ENCODE data around the gene HCN3. TPM values are rescaled to one million over a fixed set of nuclear protein-coding genes. Genes with fewer than 3 reads are reported as not detected.

Gene HCN3
- total RNA-seq, 1 experiment from 2014 or later: 5.4 TPM

- Mint-ChIP-seq H3K4me3 (no peak overlapping the region), H3K36me3 (ENCODE audit: insufficient read depth in 1 of 3, low read depth in 3 of 3) (peaks cover 70 to 90% (median 86%) of the 10 kb centered on the region in 3 experiments; a peak in 6 of 7 replicates), H3K27me3 (ENCODE audit: low read depth) (no peaks in the 10 kb centered on the region), H3K9me3 (no peaks in the 10 kb centered on the region), H3K4me1 (peaks cover 4 to 15% of the 10 kb centered on the region in 2 experiments), H3K27ac (no peak overlapping the region)
- Histone ChIP-seq H3T11ph (ENCODE audit: low read length) (no peak overlapping the region), H2BK15ac (ENCODE audit: low read depth, low read length) (no peak overlapping the region), H4K5ac (ENCODE audit: insufficient read length, low read depth, low read length) (no peak overlapping the region), H3K56ac (ENCODE audit: insufficient read length, low read depth, low read length) (no peak overlapping the region), H3K4me1 (ENCODE audit: insufficient read depth, low read length) (peaks cover 4% of the 10 kb centered on the region), H4K20me1 (ENCODE audit: control insufficient read depth, insufficient read depth, insufficient read length) (no peaks in the 10 kb centered on the region), H3K4me2 (ENCODE audit: insufficient read depth, insufficient read length, low read length) (no peak overlapping the region), H3K18ac (ENCODE audit: insufficient read length, low read depth, low read length) (no peak overlapping the region), H3K23me2 (ENCODE audit: insufficient read length, low read depth, low read length, poor library complexity, severe bottlenecking) (peaks cover 6% of the 10 kb centered on the region), H3K27ac (ENCODE audit: insufficient read length, low read depth, low read length) (no peak overlapping the region), H3K9ac (ENCODE audit: extremely low read depth, insufficient read length, low read length) (no peak overlapping the region), H4K8ac (replicated peaks; ENCODE audit: insufficient read length, low read depth, low read length) (no peak overlapping the region), H3K79me1 (ENCODE audit: insufficient read depth, low read depth, low read length, poor library complexity, severe bottlenecking) (peaks cover 4% of the 10 kb centered on the region), H4K91ac (ENCODE audit: insufficient read length, low read depth, low read length) (no peak overlapping the region), H3K27me3 (ENCODE audit: insufficient read depth, low read length) (no peaks in the 10 kb centered on the region), H2BK120ac (ENCODE audit: low read depth, low read length, poor library complexity, severe bottlenecking) (no peak overlapping the region), H3K79me2 (ENCODE audit: insufficient read depth, low read length) (peaks cover 11% of the 10 kb centered on the region), H3K14ac (ENCODE audit: insufficient read depth, low read length) (no peak overlapping the region), H2BK5ac (ENCODE audit: insufficient read length, low read length) (no peak overlapping the region), H3K23ac (ENCODE audit: insufficient read length, low read depth, low read length) (no peak overlapping the region), H3K9me3 (ENCODE audit: control insufficient read depth, low read depth, low read length) (no peaks in the 10 kb centered on the region), H3K4ac (ENCODE audit: low read depth, low read length) (no peak overlapping the region), H2AFZ (ENCODE audit: low read length) (no peak overlapping the region), H2BK12ac (ENCODE audit: insufficient read length, low read depth, low read length) (no peak overlapping the region), H2BK20ac (ENCODE audit: low read depth, low read length, poor library complexity, severe bottlenecking) (no peak overlapping the region), H2AK5ac (ENCODE audit: insufficient read length, low read length) (no peak overlapping the region)
- whole genome bisulfite sequencing (ENCODE audit: extremely low coverage, insufficient read length, low lambda C conversion rate): no CpG with 5 or more reads among the region's 21 CpGs
- DNase-seq: no peak
- no peak for TF ChIP-seq CTCF (conservative IDR thresholded peaks at IDR 0.05)
These were observed 8.6 kb upstream of the HCN3 start for GRCh38 chr1:155268630-155269029.

All from H9 (cell line).